Astrocyte of the spinal cord (primary cell): ENCODE measurements around the gene ITIH4.

Source experiments
- DNase-seq: peaks from one replicate; pipeline ENCODE4 v3.0.0; 2011; ENCODE audit warnings: low read depth, low spot score
- H3K4me3 ChIP-seq: 2 replicates; pipeline ENCODE4 v1.5.1; 2011; ENCODE audit warnings: low read depth, mild to moderate bottlenecking, low read length, moderate library complexity
- in situ Hi-C: cut with HindIII; loops from 2 replicates; pipeline ENCODE4 v1.10.0; 2017; ENCODE audit warnings: low sequenced_read_pairs
- TF ChIP-seq, protein P1 (sequence below): IDR thresholded peaks from 2 replicates; pipeline ENCODE4 v1.5.1; 2012; ENCODE audit warnings: low read depth, mild to moderate bottlenecking, low read length, inconsistent platforms

The ITIH4 gene

GRCh38 chr3:52800079-52800478 lies 30.4 kb downstream of the ITIH4 start:
- DNase-seq = no peak
- in situ Hi-C loops = no loop called here
- no peak overlapping the region for H3K4me3 ChIP-seq
- TF ChIP-seq, protein P1, sequence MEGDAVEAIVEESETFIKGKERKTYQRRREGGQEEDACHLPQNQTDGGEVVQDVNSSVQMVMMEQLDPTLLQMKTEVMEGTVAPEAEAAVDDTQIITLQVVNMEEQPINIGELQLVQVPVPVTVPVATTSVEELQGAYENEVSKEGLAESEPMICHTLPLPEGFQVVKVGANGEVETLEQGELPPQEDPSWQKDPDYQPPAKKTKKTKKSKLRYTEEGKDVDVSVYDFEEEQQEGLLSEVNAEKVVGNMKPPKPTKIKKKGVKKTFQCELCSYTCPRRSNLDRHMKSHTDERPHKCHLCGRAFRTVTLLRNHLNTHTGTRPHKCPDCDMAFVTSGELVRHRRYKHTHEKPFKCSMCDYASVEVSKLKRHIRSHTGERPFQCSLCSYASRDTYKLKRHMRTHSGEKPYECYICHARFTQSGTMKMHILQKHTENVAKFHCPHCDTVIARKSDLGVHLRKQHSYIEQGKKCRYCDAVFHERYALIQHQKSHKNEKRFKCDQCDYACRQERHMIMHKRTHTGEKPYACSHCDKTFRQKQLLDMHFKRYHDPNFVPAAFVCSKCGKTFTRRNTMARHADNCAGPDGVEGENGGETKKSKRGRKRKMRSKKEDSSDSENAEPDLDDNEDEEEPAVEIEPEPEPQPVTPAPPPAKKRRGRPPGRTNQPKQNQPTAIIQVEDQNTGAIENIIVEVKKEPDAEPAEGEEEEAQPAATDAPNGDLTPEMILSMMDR = no peak

- in situ Hi-C loops = no loop called here
Measured at GRCh38 chr3:52798978-52799476, 31.4 kb downstream of the ITIH4 start.

GRCh38 chr3:52798376-52798977 lies 32.0 kb downstream of the ITIH4 start:
- TF ChIP-seq, protein P1 = no peak
- no peak overlapping the region for H3K4me3 ChIP-seq
- no peak for DNase-seq

More at GRCh38 chr3:52798978-52799476, 31.4 kb downstream of the ITIH4 start:
- TF ChIP-seq, protein P1 = peak; percentile 48
- H3K4me3 ChIP-seq = no peak overlapping the region
- DNase-seq = no peak

GRCh38 chr3:52796411-52796810 lies 34.1 kb downstream of the ITIH4 start:
- in situ Hi-C loops = no loop called here
- no peak for DNase-seq
- H3K4me3 ChIP-seq = no peak overlapping the region
- TF ChIP-seq, protein P1 = no peak

More at GRCh38 chr3:52798376-52798977, 32.0 kb downstream of the ITIH4 start:
- in situ Hi-C loops = no loop called here

DNA sequence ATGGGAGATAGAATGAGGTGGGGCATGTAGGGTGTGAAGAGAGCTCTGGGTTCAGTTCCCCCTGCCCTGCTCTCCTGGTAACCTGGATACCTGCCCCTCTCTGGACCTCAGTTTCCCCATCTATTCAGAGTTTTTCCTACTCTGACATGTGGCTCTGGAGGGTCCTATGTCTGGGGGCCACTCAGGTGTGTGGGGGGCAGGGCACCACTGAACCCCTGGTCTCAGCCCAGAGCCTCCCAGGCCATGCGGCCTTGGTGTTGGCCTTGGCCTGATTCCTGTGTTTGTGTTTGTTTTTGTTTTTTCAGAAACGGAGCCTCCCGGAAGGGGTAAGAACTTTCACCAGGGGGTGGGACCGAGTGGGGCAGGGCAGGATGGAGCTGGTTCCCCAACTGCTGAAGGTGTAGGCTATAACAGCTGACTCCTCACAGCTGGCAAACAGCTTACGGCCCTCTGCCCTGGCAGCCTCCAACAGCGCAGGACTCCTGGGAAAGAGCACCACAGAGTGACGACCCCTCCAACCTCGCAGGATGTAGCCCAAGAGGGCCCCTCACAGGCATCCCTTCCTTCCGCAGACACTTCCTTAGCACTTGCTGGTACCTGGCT lies 35.1 kb downstream of the ITIH4 start:
- TF ChIP-seq, protein P1 = no peak
- in situ Hi-C loops = no loop called here
- H3K4me3 ChIP-seq = no peak overlapping the region
- DNase-seq = no peak

GRCh38 chr3:52794612-52795099 lies 35.8 kb downstream of the ITIH4 start, which contains the start of gene ITIH3:
TSS of gene ITIH3 (plus strand) at chr3:52794796. CDS start at chr3:52794804, 8 bp downstream.
- in situ Hi-C loops = no loop called here
- H3K4me3 ChIP-seq = no peak within 1 kb of the TSS

More at GRCh38 chr3:52794612-52795099, 35.8 kb downstream of the ITIH4 start, which contains the start of gene ITIH3:
- TF ChIP-seq, protein P1 = no peak
- DNase-seq = no peak
